Breast epithelium (tissue), 4 donors: ENCODE results near the gene FOXE1. TPM values are rescaled to one million over a fixed set of nuclear protein-coding genes. Genes with fewer than 3 reads are reported as not detected.

Experiments used
- DNase-seq, 2 donors: peaks; one replicate each; pipeline ENCODE4 v3.0.0-alpha.2; 2019; ENCODE audit warnings: low spot score in 2 of 2
- H3K27ac ChIP-seq, 2 donors: fragments of 200-600 bp; sonication (generic) in 1 of 2; one replicate each; pipeline ENCODE4 v1.5.1; 2016 to 2019; ENCODE audit warnings: mild to moderate bottlenecking in 1 of 2
- H3K27me3 ChIP-seq, 2 donors: fragments of 200-600 bp; sonication (generic) in 1 of 2; one replicate each; pipeline versions ENCODE4 v1.5.1 to v1.6.0; 2017 to 2019; ENCODE audit warnings: control low read depth in 1 of 2, mild to moderate bottlenecking in 1 of 2
- H3K36me3 ChIP-seq: fragments of 200-600 bp; one replicate; pipeline ENCODE4 v1.5.1; 2019
- H3K4me1 ChIP-seq, 2 donors: fragments of 200-600 bp; sonication (generic); one replicate each; pipeline ENCODE4 v1.5.1; 2016 to 2019; ENCODE audit warnings: control low read depth in 1 of 2
- H3K4me3 ChIP-seq, 3 donors: fragments of 200-600 bp; sonication (generic); 1 replicate in 2 of 3; 2 replicates in 1 of 3; pipeline ENCODE4 v1.5.1; 2016 to 2019; ENCODE audit warnings: mild to moderate bottlenecking in 3 of 3, moderate library complexity in 2 of 3
- H3K9me3 ChIP-seq, 2 donors: fragments of 200-600 bp; sonication (generic) in 1 of 2; one replicate each; pipeline ENCODE4 v1.5.1; 2016 to 2019; ENCODE audit warnings: control low read depth in 1 of 2
- POLR2A ChIP-seq: fragments of 450-650 bp; IDR thresholded peaks from one replicate; pipeline ENCODE4 v1.6.1; 2016; ENCODE audit warnings: antibody characterized with exemption, mild to moderate bottlenecking, moderate library complexity
- POLR2AphosphoS5 ChIP-seq, 3 donors: sonication (generic); formaldehyde crosslinking; IDR thresholded peaks; one replicate each; pipeline ENCODE4 v1.6.1; 2017; ENCODE audit warnings: antibody characterized with exemption in 3 of 3
- intact Hi-C: fragments of 100-400 bp; cut with DNase I; formaldehyde crosslinking; loops from one replicate; pipeline ENCODE4 v1.15.1; 2023; ENCODE audit warnings: low total_unique reads
- total RNA-seq, 3 donors: library from RNA; depleted of rRNA; stranded (reverse); fragments of >200 nt; gene quantifications; one replicate each; pipeline ENCODE4 v1.1.0, GENCODE V29; 2016
- TF ChIP-seq, protein P1 (sequence below), 3 donors: fragments of 450-650 bp; IDR thresholded peaks; one replicate each; pipeline ENCODE4 v1.5.1; 2016 to 2017; ENCODE audit warnings: antibody characterized with exemption in 3 of 3, mild to moderate bottlenecking in 3 of 3, moderate library complexity in 3 of 3

The FOXE1 gene
- total RNA-seq, 3 donors from 2014 or later = not detected

DNA sequence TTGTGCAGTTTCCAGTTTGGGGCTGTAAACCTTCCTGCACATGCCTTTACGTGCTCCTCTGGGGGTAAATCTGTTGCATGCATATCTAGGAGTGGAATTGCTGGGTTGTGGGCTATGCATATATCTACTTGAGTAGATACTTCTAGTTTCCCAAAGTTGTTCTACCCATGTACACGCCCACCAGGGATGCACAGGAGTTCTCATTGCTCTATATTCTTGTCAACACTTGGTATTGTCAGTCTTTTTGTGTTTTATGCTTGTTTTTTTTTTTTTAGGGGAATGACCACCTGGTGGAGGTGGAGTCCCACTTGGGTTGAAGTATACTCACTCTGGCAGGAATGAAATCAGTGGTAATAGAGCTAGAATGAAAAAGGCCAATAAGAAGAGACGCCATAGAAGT, 23.0 kb downstream of the FOXE1 start:
- TF ChIP-seq POLR2A (no peak), POLR2AphosphoS5 (IDR thresholded peaks at IDR 0.05) (no peak)
- TF ChIP-seq, protein P1, sequence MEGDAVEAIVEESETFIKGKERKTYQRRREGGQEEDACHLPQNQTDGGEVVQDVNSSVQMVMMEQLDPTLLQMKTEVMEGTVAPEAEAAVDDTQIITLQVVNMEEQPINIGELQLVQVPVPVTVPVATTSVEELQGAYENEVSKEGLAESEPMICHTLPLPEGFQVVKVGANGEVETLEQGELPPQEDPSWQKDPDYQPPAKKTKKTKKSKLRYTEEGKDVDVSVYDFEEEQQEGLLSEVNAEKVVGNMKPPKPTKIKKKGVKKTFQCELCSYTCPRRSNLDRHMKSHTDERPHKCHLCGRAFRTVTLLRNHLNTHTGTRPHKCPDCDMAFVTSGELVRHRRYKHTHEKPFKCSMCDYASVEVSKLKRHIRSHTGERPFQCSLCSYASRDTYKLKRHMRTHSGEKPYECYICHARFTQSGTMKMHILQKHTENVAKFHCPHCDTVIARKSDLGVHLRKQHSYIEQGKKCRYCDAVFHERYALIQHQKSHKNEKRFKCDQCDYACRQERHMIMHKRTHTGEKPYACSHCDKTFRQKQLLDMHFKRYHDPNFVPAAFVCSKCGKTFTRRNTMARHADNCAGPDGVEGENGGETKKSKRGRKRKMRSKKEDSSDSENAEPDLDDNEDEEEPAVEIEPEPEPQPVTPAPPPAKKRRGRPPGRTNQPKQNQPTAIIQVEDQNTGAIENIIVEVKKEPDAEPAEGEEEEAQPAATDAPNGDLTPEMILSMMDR (IDR thresholded peaks at IDR 0.05) = no peak
- no peak for DNase-seq
- H3K27ac ChIP-seq = peak overlapping the region in 1 of 2 donors; percentile 69
- no peaks in the 10 kb centered on the region for H3K27me3 ChIP-seq
- H3K36me3 ChIP-seq = no peaks in the 10 kb centered on the region
- H3K4me3 ChIP-seq = no peak overlapping the region
- intact Hi-C loops = no loop called here
- H3K4me1 ChIP-seq = no peaks in the 10 kb centered on the region
- H3K9me3 ChIP-seq = no peaks in the 10 kb centered on the region

DNA sequence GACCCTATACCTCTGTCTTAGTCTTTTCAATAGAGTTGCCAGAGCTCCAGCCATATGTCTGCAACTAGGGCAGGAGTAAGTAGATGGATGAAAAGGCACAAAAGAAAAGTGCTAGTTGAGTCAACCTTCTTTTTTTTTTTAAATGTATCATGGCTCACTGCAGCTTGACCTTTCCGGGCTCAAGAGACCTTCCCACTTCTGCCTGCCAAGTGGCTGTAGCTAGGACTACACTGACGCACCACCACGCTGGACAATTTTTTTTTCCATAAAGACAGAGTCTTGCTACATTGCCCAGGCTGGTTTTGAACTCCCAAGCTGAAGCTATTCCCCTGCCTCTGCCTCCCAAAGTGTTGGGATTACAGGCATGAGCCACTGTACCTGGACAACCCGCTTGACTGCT, 27.3 kb downstream of the FOXE1 start:
- Histone ChIP-seq H3K27me3 (no peaks in the 10 kb centered on the region), H3K36me3 (no peaks in the 10 kb centered on the region), H3K27ac (no peak overlapping the region), H3K4me3 (no peak overlapping the region), H3K4me1 (no peaks in the 10 kb centered on the region), H3K9me3 (no peaks in the 10 kb centered on the region)
- TF ChIP-seq, protein P1 (IDR thresholded peaks at IDR 0.05) = no peak
- TF ChIP-seq POLR2A (no peak), POLR2AphosphoS5 (IDR thresholded peaks at IDR 0.05) (no peak)
- intact Hi-C loops = no loop called here
- DNase-seq = no peak

DNA sequence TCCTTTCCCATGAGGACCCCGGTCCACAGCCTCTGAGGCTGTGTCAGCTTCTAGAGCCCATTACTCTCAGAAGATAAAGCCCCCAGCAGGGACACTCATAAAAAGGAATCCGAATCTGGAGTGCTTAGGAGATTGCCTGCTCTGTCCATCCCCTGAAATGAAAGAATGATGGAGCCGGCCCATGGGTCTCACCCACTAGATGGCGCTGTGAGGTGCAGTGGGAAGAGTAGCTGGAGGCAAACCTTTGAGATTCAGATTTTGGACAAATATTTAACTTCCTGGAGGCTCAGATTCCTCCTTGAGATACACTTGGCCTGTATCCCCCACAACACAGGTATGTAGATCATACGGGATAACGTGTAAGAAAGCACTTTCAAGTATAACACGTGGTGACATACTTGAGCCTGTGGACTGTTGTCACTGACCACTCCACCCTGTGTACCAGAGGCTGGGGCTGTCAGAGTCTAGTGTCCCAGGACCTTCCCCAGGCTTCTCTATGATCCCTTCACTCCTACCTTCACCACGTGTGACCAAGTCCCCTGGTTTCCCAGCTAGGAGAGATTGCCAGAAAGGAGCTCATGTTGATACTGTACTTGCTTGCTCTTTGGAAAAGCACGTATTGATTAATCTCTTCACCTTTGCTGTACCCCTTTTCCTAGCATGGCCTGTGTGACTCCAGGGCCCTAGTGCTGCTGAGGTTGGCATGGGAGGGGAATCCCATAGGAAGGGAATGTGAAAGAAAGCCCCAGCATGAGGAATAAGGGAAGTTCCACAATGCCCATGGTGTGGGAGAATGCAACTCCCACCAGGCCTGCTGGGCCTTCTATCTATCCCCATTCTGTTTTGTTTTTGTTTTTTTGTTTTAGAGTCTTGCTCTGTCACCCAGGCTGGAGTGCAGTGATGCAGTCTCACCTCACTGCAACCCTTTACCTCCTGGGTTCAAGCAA, 37.2 kb downstream of the FOXE1 start:
- no peak overlapping the region for H3K4me3 ChIP-seq
- H3K27ac ChIP-seq = no peak overlapping the region
- no peaks in the 10 kb centered on the region for H3K27me3 ChIP-seq
- no peaks in the 10 kb centered on the region for H3K9me3 ChIP-seq
- H3K36me3 ChIP-seq = no peaks in the 10 kb centered on the region
- H3K4me1 ChIP-seq = no peaks in the 10 kb centered on the region
- DNase-seq = no peak
- intact Hi-C loops = no loop called here
- TF ChIP-seq POLR2A = no peak
- TF ChIP-seq, protein P1 (IDR thresholded peaks at IDR 0.05) = peak in 1 of 3 donors; percentile 9

DNA sequence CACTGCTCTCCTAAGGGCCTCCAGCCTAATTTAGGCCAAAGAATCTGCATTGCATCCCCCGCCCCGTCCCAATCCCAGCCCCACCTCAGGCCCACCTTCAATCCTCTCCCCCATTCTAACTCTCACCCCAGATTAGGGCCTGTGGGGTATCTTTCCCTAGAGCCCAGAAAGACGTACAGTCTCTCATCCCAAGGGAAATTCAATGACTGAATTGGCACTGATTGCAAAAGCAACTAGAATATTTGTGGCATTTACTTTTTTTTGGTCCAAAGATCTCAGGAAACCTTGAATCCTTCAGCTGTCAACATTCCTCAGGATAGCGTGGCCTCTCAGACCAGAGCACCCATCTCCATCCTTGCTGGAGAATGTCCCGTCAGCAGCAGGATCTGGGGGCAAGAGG, 38.7 kb downstream of the FOXE1 start:
- no peaks in the 10 kb centered on the region for H3K36me3 ChIP-seq
- H3K9me3 ChIP-seq = no peaks in the 10 kb centered on the region
- no peak overlapping the region for H3K27ac ChIP-seq
- H3K4me1 ChIP-seq = no peaks in the 10 kb centered on the region
- DNase-seq = no peak
- no peaks in the 10 kb centered on the region for H3K27me3 ChIP-seq
- no peak for TF ChIP-seq POLR2A
- TF ChIP-seq, protein P1 (IDR thresholded peaks at IDR 0.05) = no peak
- TF ChIP-seq POLR2AphosphoS5 (IDR thresholded peaks at IDR 0.05) = no peak
- intact Hi-C loops = no loop called here
- H3K4me3 ChIP-seq = no peak overlapping the region

DNA sequence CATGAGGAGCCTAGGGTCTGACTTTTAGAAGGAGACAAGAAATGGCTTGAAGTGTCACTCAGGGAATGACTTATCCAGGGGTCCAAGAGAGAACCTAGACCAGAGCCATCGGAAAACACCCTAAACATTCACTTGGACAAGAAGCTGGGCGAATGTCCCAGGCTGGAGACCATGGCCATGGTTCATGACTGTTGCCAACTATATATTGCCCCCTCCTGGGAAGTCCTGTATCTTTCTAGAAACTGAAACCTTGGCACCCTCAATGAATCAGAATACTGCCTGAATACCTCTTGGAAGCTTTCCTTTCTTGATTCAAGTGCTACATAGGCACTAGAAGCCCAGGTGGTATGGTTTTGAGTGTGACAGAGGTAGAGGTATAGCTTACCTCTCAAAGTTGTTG, 39.4 kb downstream of the FOXE1 start:
- Histone ChIP-seq H3K36me3 (no peaks in the 10 kb centered on the region), H3K9me3 (no peaks in the 10 kb centered on the region), H3K4me3 (no peak overlapping the region), H3K4me1 (no peaks in the 10 kb centered on the region), H3K27ac (no peak overlapping the region), H3K27me3 (no peaks in the 10 kb centered on the region)
- DNase-seq = no peak
- intact Hi-C loops = no loop called here
- TF ChIP-seq, protein P1 (IDR thresholded peaks at IDR 0.05) = no peak
- TF ChIP-seq POLR2A (no peak), POLR2AphosphoS5 (IDR thresholded peaks at IDR 0.05) (no peak)
